Astrocyte of the spinal cord (primary cell): ENCODE results near the gene C1orf87.

Experiments used
- DNase-seq: peaks from one replicate; pipeline ENCODE4 v3.0.0; 2011; ENCODE audit warnings: low read depth, low spot score
- H3K4me3 ChIP-seq: 2 replicates; pipeline ENCODE4 v1.5.1; 2011; ENCODE audit warnings: low read depth, mild to moderate bottlenecking, low read length, moderate library complexity
- in situ Hi-C: cut with HindIII; loops from 2 replicates; pipeline ENCODE4 v1.10.0; 2017; ENCODE audit warnings: low sequenced_read_pairs
- TF ChIP-seq, protein P1 (sequence below): IDR thresholded peaks from 2 replicates; pipeline ENCODE4 v1.5.1; 2012; ENCODE audit warnings: low read depth, mild to moderate bottlenecking, low read length, inconsistent platforms

C1orf87 gene

DNA sequence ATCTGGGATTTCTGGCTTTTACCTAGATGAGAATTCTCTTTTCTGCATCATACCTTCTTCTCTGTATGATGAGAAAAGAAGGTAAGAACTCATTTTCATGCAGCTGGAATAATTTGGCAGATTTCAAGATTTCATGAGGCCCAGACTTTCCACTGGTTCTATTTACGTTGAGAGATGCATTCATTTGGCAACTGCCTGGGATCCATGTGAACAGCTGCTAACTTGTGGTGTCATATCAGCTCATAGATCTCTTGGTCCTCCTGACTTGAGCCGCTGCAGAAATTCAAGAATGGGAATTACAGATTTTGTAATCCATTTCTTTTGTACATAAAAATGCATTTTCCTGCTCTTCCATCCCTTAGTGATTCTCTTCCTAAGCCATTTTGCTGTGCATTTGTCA, 17.1 kb upstream of the C1orf87 start:
- in situ Hi-C loops: no loop called here
- no peak for DNase-seq
- TF ChIP-seq, protein P1, sequence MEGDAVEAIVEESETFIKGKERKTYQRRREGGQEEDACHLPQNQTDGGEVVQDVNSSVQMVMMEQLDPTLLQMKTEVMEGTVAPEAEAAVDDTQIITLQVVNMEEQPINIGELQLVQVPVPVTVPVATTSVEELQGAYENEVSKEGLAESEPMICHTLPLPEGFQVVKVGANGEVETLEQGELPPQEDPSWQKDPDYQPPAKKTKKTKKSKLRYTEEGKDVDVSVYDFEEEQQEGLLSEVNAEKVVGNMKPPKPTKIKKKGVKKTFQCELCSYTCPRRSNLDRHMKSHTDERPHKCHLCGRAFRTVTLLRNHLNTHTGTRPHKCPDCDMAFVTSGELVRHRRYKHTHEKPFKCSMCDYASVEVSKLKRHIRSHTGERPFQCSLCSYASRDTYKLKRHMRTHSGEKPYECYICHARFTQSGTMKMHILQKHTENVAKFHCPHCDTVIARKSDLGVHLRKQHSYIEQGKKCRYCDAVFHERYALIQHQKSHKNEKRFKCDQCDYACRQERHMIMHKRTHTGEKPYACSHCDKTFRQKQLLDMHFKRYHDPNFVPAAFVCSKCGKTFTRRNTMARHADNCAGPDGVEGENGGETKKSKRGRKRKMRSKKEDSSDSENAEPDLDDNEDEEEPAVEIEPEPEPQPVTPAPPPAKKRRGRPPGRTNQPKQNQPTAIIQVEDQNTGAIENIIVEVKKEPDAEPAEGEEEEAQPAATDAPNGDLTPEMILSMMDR: no peak
- H3K4me3 ChIP-seq: no peak overlapping the region

DNA sequence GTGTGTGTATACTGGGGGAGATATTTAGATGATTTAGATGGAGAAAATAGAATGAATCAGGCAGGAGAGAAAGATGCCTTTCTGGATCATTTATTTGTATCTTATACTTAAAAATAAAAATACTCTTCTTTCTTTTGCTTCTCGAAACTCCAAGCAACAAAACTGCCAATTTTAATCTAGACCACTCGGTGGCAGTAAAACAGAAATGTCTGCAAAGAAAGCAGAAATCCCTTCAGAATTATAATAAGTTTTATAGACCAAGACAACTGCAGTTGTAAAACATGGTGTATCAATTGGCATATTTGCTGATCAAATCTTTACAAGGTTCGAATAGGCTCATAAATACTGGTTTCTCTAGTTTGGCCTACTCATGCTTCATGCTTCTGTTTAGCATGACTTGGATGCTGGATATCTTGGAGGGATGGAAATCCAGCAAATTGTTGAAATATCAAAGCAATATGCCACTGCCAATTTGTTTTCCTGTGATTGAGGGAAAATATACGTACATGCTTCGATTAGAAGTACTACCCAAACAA, 15.1 kb upstream of the C1orf87 start:
- no peak overlapping the region for H3K4me3 ChIP-seq
- in situ Hi-C loops: no loop called here
- TF ChIP-seq, protein P1: peak; percentile 39
- DNase-seq: no peak

DNA sequence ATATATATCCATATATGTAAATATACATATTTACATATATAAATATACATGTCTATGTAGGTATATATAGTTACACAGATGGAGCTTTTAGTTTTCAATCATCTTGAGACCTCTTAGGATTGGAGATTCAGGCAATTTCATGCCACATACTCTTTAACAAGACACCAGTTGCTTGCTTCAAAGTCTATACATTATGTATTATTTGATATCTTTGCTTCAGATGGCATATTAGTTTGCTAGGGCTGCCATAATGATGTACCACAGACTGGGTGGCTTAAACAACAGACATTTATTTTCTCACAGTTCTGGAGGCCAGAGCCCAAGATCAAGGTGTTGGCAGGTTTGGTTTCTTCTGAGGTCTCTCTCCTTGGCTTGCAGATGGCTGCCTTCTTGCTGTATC, 14.1 kb upstream of the C1orf87 start:
- in situ Hi-C loops: no loop called here
- H3K4me3 ChIP-seq: no peak overlapping the region
- TF ChIP-seq, protein P1: no peak
- DNase-seq: no peak

DNA sequence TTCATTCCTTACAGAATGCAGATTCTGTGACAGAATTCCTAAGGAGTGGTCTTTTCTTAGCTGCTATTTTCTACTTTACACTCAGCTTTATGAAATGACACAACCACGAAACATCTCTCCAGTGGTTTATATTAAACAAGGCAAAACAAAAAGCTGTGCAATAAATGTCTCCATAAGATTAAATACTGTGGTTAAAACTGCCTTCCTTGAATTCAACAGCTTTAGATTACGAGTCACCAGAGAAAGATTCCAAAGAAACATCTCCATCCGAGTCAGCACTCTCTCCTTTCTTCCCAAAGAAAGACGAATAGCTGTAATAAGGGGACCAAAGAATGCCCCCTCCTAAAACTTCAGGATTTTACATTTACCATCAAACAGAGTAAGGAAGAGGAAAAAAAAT, 4.6 kb upstream of the C1orf87 start:
- DNase-seq: peak; percentile 57
- H3K4me3 ChIP-seq: no peak overlapping the region
- TF ChIP-seq, protein P1: no peak
- in situ Hi-C loops: no loop called here

DNA sequence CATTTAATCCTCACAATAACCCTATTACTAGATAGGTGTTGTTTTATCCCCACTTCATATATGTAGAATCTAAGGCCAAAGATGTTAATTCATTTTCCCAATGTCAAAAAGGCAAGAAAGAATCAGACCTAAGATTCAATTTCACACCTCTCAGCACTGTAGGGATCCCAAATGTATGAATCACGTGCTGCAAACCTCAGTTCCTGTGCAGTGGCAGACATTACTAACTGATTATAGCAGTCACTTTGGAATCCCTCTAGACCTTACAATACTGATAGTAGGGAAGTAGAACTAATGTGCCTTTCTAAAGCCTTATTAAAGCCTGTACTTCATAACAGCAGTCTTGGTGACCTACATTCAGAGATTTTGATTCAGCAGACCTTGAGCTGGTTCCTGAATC, 2.3 kb downstream of the C1orf87 start:
- TF ChIP-seq, protein P1: no peak
- DNase-seq: no peak
- in situ Hi-C loops: no loop called here

DNA sequence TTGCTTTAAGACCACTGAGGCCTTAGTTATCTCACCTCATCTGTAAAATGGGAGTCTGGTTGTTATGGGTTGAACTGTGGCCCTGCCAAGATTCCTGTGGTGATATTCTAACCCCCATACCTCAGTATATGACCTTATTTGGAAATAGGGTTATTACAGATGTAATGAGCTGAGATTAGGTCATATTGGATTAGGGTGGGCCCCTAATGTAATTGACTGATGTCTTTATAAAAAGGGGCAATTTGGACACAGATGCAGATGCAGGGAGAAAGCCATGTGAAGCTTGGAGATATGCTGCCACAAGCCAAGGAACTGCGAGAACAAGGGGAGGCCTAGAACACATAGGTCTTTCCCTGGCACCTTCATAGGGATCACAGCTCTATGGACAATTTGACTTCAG, 3.9 kb downstream of the C1orf87 start:
- TF ChIP-seq, protein P1: no peak
- no peak for DNase-seq
- H3K4me3 ChIP-seq: no peak overlapping the region
- in situ Hi-C loops: no loop called here

More for the DNA sequence above, 2.3 kb downstream of the C1orf87 start:
- H3K4me3 ChIP-seq: no peak overlapping the region
